HepG2 (cell line): ENCODE data around the gene SQOR. TPM values are rescaled to one million over a fixed set of nuclear protein-coding genes. Genes with fewer than 3 reads are reported as not detected.

ENCODE experiments used
- EHMT2 ChIP-seq: fragments of 200-600 bp; sonication (generic); IDR thresholded peaks from 2 replicates; pipeline ENCODE4 v1.7.0; 2017; ENCODE audit warnings: antibody characterized with exemption, low read depth, low read length, borderline replicate concordance
- GPN1 ChIP-seq: sonication (generic); formaldehyde crosslinking; IDR thresholded peaks from 2 replicates; pipeline ENCODE4 v1.5.1; 2020; ENCODE audit warnings: missing genetic modification reagents, borderline replicate concordance
- JUNB ChIP-seq: sonication (generic); formaldehyde crosslinking; IDR thresholded peaks from 2 replicates; pipeline ENCODE4 v1.8.0; 2022; ENCODE audit warnings: missing genetic modification reagents, mild to moderate bottlenecking, borderline replicate concordance
- RFXAP ChIP-seq: sonication (generic); formaldehyde crosslinking; IDR thresholded peaks from 2 replicates; pipeline ENCODE4 v1.4.0; 2020; ENCODE audit warnings: missing genetic modification reagents, borderline replicate concordance
- SMAD3 ChIP-seq: sonication (generic); formaldehyde crosslinking; IDR thresholded peaks from 2 replicates; pipeline ENCODE4 v1.4.0; 2020; ENCODE audit warnings: missing genetic modification reagents
- TEAD3 ChIP-seq: optimal IDR thresholded peaks from 2 replicates; pipeline ENCODE3; 2016; ENCODE audit warnings: borderline replicate concordance
- USF2 ChIP-seq, 2 experiments: sonication (generic) in 1 of 2; formaldehyde crosslinking in 1 of 2; IDR thresholded peaks; 2 replicates each; pipeline versions ENCODE4 v1.5.1 to v1.6.1; 2011 to 2020; ENCODE audit warnings: borderline replicate concordance in 1 of 2, low read depth in 1 of 2, low read length in 1 of 2, mild to moderate bottlenecking in 1 of 2, missing genetic modification reagents in 1 of 2, moderate library complexity in 1 of 2
- ZIK1 ChIP-seq: sonication (generic); formaldehyde crosslinking; IDR thresholded peaks from 2 replicates; pipeline ENCODE4 v1.5.0; 2020; ENCODE audit warnings: mild to moderate bottlenecking, low read depth, missing genetic modification reagents, borderline replicate concordance
- ZNF607 ChIP-seq: sonication (generic); formaldehyde crosslinking; IDR thresholded peaks from 2 replicates; pipeline ENCODE4 v1.5.1; 2020; ENCODE audit warnings: missing genetic modification reagents, mild to moderate bottlenecking, borderline replicate concordance
- ZNF652 ChIP-seq: IDR thresholded peaks from 2 replicates; pipeline ENCODE4 v1.6.1; 2016; ENCODE audit warnings: low read depth, borderline replicate concordance
- ZNF672 ChIP-seq: sonication (generic); formaldehyde crosslinking; IDR thresholded peaks from 2 replicates; pipeline ENCODE4 v1.8.1; 2022; ENCODE audit warnings: missing genetic modification reagents
- polyA plus RNA-seq, 8 experiments: library from polyadenylated mRNA; depleted of rRNA in 3 of 8; stranded (reverse) in 7 of 8; unstranded in 1 of 8; fragments of >200 nt; fragmentation: Illumina TruSeq in 4 of 8; extraction: Trizol in 4 of 8; gene quantifications; 2 replicates each; pipeline versions ENCODE4 v1.2.1 to v1.2.3, GENCODE V29; 2011 to 2016; ENCODE audit warnings: low read depth in 4 of 8, missing spikeins in 1 of 8, mixed read lengths in 1 of 8; ENCODE audit not compliant: insufficient read depth in 1 of 8
- total RNA-seq, 5 experiments: library from RNA; depleted of rRNA; stranded (reverse); fragments of >200 nt; fragmentation: Illumina TruSeq; extraction: Trizol; gene quantifications; 2 replicates each; pipeline ENCODE4 v1.2.3, GENCODE V29; 2016; ENCODE audit warnings: low read depth in 1 of 5
- TF ChIP-seq, protein P1 (sequence below): sonication (generic); formaldehyde crosslinking; IDR thresholded peaks from 2 replicates; pipeline ENCODE4 v1.8.1; 2022; ENCODE audit warnings: mild to moderate bottlenecking, missing genetic modification reagents
- TF ChIP-seq, protein P2 (sequence below), 2 experiments: fragments of 450-650 bp in 1 of 2; sonication (generic) in 1 of 2; formaldehyde crosslinking in 1 of 2; IDR thresholded peaks; 2 replicates each; pipeline versions ENCODE4 v1.6.1 to v1.8.0; 2016 to 2022; ENCODE audit warnings: antibody characterized with exemption in 1 of 2, mild to moderate bottlenecking in 1 of 2, missing genetic modification reagents in 1 of 2

The SQOR gene
- total and polyA plus RNA-seq, 2 of the 13 experiments (the other 11 are each of a cell fraction or from before 2014, with no cell fraction given): 19.3 to 19.4 TPM

- TF ChIP-seq, protein P1, sequence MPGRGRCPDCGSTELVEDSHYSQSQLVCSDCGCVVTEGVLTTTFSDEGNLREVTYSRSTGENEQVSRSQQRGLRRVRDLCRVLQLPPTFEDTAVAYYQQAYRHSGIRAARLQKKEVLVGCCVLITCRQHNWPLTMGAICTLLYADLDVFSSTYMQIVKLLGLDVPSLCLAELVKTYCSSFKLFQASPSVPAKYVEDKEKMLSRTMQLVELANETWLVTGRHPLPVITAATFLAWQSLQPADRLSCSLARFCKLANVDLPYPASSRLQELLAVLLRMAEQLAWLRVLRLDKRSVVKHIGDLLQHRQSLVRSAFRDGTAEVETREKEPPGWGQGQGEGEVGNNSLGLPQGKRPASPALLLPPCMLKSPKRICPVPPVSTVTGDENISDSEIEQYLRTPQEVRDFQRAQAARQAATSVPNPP: peak; percentile 83; the same call in 1 of the 2 replicates
- peak; percentile 76 for TF ChIP-seq TEAD3 (CRISPR knock-in tag)
- TF ChIP-seq ZNF652 (CRISPR knock-in tag): no peak
- TF ChIP-seq USF2 (IDR thresholded peaks at IDR 0.05; ENCODE audit: low read depth, low read length): no peak
- TF ChIP-seq USF2 (CRISPR knock-in tag; IDR thresholded peaks at IDR 0.05; ENCODE audit: borderline replicate concordance): no peak; the same call in 1 of the 2 replicates
- TF ChIP-seq ZNF607 (CRISPR knock-in tag): peak; percentile 91
- peak; percentile 83 for TF ChIP-seq SMAD3 (CRISPR knock-in tag)
- TF ChIP-seq, protein P2, sequence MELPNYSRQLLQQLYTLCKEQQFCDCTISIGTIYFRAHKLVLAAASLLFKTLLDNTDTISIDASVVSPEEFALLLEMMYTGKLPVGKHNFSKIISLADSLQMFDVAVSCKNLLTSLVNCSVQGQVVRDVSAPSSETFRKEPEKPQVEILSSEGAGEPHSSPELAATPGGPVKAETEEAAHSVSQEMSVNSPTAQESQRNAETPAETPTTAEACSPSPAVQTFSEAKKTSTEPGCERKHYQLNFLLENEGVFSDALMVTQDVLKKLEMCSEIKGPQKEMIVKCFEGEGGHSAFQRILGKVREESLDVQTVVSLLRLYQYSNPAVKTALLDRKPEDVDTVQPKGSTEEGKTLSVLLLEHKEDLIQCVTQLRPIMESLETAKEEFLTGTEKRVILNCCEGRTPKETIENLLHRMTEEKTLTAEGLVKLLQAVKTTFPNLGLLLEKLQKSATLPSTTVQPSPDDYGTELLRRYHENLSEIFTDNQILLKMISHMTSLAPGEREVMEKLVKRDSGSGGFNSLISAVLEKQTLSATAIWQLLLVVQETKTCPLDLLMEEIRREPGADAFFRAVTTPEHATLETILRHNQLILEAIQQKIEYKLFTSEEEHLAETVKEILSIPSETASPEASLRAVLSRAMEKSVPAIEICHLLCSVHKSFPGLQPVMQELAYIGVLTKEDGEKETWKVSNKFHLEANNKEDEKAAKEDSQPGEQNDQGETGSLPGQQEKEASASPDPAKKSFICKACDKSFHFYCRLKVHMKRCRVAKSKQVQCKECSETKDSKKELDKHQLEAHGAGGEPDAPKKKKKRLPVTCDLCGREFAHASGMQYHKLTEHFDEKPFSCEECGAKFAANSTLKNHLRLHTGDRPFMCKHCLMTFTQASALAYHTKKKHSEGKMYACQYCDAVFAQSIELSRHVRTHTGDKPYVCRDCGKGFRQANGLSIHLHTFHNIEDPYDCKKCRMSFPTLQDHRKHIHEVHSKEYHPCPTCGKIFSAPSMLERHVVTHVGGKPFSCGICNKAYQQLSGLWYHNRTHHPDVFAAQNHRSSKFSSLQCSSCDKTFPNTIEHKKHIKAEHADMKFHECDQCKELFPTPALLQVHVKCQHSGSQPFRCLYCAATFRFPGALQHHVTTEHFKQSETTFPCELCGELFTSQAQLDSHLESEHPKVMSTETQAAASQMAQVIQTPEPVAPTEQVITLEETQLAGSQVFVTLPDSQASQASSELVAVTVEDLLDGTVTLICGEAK (IDR thresholded peaks at IDR 0.05): peak; percentile 72
- TF ChIP-seq, protein P2 (CRISPR knock-in tag; IDR thresholded peaks at IDR 0.05): peak; percentile 64
- no peak for TF ChIP-seq ZIK1 (CRISPR knock-in tag)
- TF ChIP-seq ZNF672: peak; percentile 90
- TF ChIP-seq RFXAP: peak; percentile 74; the same call in 1 of the 2 replicates
- no peak for TF ChIP-seq GPN1 (CRISPR knock-in tag)
- peak; percentile 48; the same call in 1 of the 2 replicates for TF ChIP-seq EHMT2
- no peak; the same call in 1 of the 2 replicates for TF ChIP-seq JUNB (CRISPR knock-in tag)
Observed at GRCh38 chr15:45587095-45587862, 47.5 kb upstream of the SQOR start, which contains the start of gene BLOC1S6 (continued).
